ENCODE measurements around the gene MB21D2. TPM values are rescaled to one million over a fixed set of nuclear protein-coding genes. Genes with fewer than 3 reads are reported as not detected.

The MB21D2 gene
- total RNA-seq, 1 donor from 2014 or later = 13.4 TPM

DNA sequence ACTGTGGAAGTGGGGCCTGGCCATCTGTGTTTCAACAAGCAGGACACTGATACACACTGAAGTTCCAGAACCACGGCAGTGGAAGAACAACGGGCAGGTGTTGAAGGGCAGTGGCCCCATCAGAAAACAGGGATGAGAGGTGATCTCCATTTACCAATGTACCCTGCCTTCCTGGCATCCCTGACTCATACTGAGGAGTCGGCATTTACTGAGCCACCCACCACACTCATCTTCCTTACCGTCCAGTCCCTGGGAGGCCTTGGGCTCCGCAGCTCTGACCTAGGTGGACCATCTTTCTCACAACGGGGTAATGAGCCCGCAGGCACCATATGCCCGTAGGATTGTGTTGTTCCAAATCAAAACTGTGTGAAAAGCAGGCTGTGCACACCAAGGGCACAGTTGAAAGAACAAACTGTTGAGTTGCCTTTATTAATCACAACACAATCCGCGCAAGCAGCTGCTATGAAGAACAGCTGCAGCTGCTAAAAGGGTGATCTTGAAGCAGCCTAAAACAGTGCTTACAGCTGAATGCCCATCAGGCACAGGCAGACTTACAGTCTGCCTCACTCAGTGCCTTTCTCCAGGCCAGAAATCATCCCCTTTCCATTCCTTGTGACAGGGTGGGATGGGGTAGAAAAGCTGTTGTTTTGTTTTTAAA is 12.9 kb downstream of the MB21D2 start:
- DNase-seq (ENCODE audit: low spot score, unreplicated experiment) = no peak
- Mint-ChIP-seq H3K9me3 (ENCODE audit: low read depth) (no peaks in the 10 kb centered on the region), H3K27me3 (no peaks in the 10 kb centered on the region), H3K36me3 (ENCODE audit: insufficient read depth) (peaks cover 13% of the 10 kb centered on the region), H3K4me1 (ENCODE audit: low read depth) (peaks cover 21% of the 10 kb centered on the region), H3K4me3 (ENCODE audit: low read depth) (no peak overlapping the region), H3K27ac (no peak overlapping the region)
- TF ChIP-seq, protein P1, sequence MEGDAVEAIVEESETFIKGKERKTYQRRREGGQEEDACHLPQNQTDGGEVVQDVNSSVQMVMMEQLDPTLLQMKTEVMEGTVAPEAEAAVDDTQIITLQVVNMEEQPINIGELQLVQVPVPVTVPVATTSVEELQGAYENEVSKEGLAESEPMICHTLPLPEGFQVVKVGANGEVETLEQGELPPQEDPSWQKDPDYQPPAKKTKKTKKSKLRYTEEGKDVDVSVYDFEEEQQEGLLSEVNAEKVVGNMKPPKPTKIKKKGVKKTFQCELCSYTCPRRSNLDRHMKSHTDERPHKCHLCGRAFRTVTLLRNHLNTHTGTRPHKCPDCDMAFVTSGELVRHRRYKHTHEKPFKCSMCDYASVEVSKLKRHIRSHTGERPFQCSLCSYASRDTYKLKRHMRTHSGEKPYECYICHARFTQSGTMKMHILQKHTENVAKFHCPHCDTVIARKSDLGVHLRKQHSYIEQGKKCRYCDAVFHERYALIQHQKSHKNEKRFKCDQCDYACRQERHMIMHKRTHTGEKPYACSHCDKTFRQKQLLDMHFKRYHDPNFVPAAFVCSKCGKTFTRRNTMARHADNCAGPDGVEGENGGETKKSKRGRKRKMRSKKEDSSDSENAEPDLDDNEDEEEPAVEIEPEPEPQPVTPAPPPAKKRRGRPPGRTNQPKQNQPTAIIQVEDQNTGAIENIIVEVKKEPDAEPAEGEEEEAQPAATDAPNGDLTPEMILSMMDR (IDR thresholded peaks at IDR 0.05; ENCODE audit: unreplicated experiment) = no peak

DNA sequence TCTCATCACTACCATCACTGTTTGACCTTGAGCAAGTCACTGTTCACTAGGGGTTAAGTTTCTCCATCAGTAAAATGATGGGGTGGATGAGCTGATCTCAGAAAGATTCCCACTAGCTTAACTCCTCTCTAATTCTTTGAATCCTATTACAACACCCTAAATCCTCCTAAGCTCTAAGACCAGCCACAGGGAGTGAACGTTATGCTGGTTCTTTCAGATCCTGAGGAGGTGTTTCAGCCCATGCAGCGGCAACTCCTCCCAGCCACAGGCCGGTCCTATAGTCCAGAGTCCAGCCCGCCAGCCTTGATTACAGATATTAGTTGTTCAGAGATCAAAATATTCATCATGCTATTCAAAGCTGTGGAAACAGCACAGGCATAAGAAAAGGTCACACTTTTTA is 15.1 kb downstream of the MB21D2 start:
- no peak for DNase-seq (ENCODE audit: low spot score, unreplicated experiment)
- Mint-ChIP-seq H3K27me3 (no peaks in the 10 kb centered on the region), H3K27ac (no peak overlapping the region), H3K4me3 (ENCODE audit: low read depth) (no peak overlapping the region), H3K36me3 (ENCODE audit: insufficient read depth) (peaks cover 10% of the 10 kb centered on the region), H3K9me3 (ENCODE audit: low read depth) (no peaks in the 10 kb centered on the region), H3K4me1 (ENCODE audit: low read depth) (peaks cover 18% of the 10 kb centered on the region)
- TF ChIP-seq, protein P1 (IDR thresholded peaks at IDR 0.05; ENCODE audit: unreplicated experiment) = no peak

DNA sequence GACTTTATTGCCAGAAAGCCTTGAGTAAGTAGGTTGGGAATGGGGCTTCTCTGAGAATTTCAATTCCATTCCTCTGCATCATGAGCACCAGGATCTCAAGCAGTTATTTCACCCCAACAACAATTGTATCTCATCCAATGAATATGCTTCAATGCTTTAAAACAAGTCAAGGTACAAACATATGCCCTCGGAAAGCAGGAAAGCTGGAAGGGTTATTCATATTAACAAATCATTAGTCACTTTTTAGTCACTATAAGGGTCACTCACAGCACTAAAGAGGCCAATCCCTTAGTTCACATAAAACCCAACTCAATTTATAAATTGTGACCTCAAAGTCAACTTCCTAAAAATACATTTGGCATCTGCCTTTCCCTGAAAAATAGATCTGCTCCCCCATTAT is 16.2 kb downstream of the MB21D2 start:
- no peak for DNase-seq (ENCODE audit: low spot score, unreplicated experiment)
- Mint-ChIP-seq H3K4me1 (ENCODE audit: low read depth) (peaks cover 26% of the 10 kb centered on the region), H3K36me3 (ENCODE audit: insufficient read depth) (peaks cover 9% of the 10 kb centered on the region), H3K27me3 (peaks cover under 1% of the 10 kb centered on the region), H3K4me3 (ENCODE audit: low read depth) (no peak overlapping the region), H3K9me3 (ENCODE audit: low read depth) (peaks cover 3% of the 10 kb centered on the region), H3K27ac (no peak overlapping the region)
- TF ChIP-seq, protein P1 (IDR thresholded peaks at IDR 0.05; ENCODE audit: unreplicated experiment) = no peak

DNA sequence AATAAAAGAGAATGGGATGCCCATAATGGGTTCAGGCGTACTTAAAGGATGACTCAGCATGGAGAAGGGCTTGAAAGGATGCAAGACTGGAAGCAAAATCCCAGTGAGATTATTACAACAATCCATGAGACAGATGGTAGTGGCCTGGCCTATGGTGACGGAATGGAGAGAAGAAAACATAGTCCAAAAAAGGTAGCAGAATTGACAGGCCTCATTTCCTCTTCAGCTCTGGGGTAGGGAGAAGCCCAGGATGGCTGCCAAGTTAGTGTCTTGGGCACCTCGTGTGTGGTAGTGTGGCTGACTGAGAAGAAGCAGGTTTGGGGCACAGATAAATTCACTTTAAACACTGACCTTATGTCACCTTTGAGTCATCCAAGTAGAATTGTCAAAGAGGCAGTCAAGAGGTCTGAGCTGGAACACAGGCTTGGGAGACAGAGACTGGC is 18.1 kb downstream of the MB21D2 start:
- Mint-ChIP-seq H3K9me3 (ENCODE audit: low read depth) (peaks cover 4% of the 10 kb centered on the region), H3K36me3 (ENCODE audit: insufficient read depth) (peaks cover 13% of the 10 kb centered on the region), H3K4me1 (ENCODE audit: low read depth) (peaks cover 34% of the 10 kb centered on the region), H3K27ac (no peak overlapping the region), H3K4me3 (ENCODE audit: low read depth) (no peak overlapping the region), H3K27me3 (peaks cover 4% of the 10 kb centered on the region)
- no peak for DNase-seq (ENCODE audit: low spot score, unreplicated experiment)
- TF ChIP-seq, protein P1 (IDR thresholded peaks at IDR 0.05; ENCODE audit: unreplicated experiment) = no peak

DNA sequence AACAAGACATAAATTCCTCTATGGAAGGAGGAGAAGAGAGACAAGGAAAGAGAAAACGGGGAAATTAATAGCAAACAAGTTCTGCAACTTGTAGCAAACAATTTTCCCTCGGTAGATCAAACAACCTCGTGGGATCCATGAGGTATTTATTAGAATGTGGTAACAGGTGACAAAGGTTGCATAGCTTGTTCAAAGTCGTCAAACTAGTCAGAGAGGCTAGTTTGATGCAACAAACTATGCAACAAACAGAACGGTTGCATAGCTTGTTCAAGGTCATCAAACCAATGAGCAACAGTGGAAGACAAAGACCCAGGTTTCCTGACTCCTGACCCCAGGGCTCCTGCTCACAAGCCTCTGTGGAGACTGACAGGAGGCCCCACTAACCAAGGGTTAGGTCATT is 20.7 kb downstream of the MB21D2 start:
- Mint-ChIP-seq H3K4me1 (ENCODE audit: low read depth) (peaks cover 36% of the 10 kb centered on the region), H3K27me3 (peaks cover 5% of the 10 kb centered on the region), H3K36me3 (ENCODE audit: insufficient read depth) (peaks cover 8% of the 10 kb centered on the region), H3K4me3 (ENCODE audit: low read depth) (no peak overlapping the region), H3K27ac (peak overlapping the region; percentile 47), H3K9me3 (ENCODE audit: low read depth) (peaks cover 4% of the 10 kb centered on the region)
- TF ChIP-seq, protein P1 (IDR thresholded peaks at IDR 0.05; ENCODE audit: unreplicated experiment) = no peak
- no peak for DNase-seq (ENCODE audit: low spot score, unreplicated experiment)
